ENCODE measurements around the gene SNX5.

Gene SNX5

GRCh38 chr20:17992847-17993513, 24.4 kb upstream of the SNX5 start:
- DNase-seq (ENCODE audit: low spot score), result no peak

GRCh38 chr20:17992224-17992637, 23.6 kb upstream of the SNX5 start:
- DNase-seq (ENCODE audit: low spot score), result no peak

- no peak for DNase-seq (ENCODE audit: low spot score)
These were observed 21.8 kb upstream of the SNX5 start for GRCh38 chr20:17990278-17990972.

- no peak for DNase-seq (ENCODE audit: low spot score)
These were observed 19.4 kb upstream of the SNX5 start for GRCh38 chr20:17987988-17988387.

- no peak for DNase-seq (ENCODE audit: low spot score)
These were observed 16.9 kb upstream of the SNX5 start for GRCh38 chr20:17985388-17986018.

GRCh38 chr20:17976305-17976704, 7.7 kb upstream of the SNX5 start:
- no peak for DNase-seq (ENCODE audit: low spot score)

GRCh38 chr20:17972121-17972520, 3.5 kb upstream of the SNX5 start:
- DNase-seq (ENCODE audit: low spot score), result no peak

GRCh38 chr20:17971300-17972013, 2.9 kb upstream of the SNX5 start:
- DNase-seq (ENCODE audit: low spot score), result peak; percentile 67

- DNase-seq (ENCODE audit: low spot score), result peak; percentile 57
These were observed 1.4 kb upstream of the SNX5 start for GRCh38 chr20:17969884-17970409.

GRCh38 chr20:17969278-17969883, 787 bp upstream of the SNX5 start:
- DNase-seq (ENCODE audit: low spot score), result peak; percentile 31

GRCh38 chr20:17967521-17968365, 851 bp downstream of the SNX5 start:
- peak; percentile 52 for DNase-seq (ENCODE audit: low spot score)

GRCh38 chr20:17966432-17967310, 1.9 kb downstream of the SNX5 start:
- peak; percentile 54 for DNase-seq (ENCODE audit: low spot score)

- DNase-seq (ENCODE audit: low spot score), result no peak
These were observed 3.4 kb downstream of the SNX5 start for GRCh38 chr20:17965042-17965697.

- no peak for DNase-seq (ENCODE audit: low spot score)
These were observed 4.0 kb downstream of the SNX5 start for GRCh38 chr20:17964632-17965031.

- DNase-seq (ENCODE audit: low spot score), result no peak
These were observed 4.5 kb downstream of the SNX5 start for GRCh38 chr20:17964073-17964472.

- no peak for DNase-seq (ENCODE audit: low spot score)
These were observed 5.3 kb downstream of the SNX5 start for GRCh38 chr20:17963114-17963897.

GRCh38 chr20:17961587-17961940, 7.0 kb downstream of the SNX5 start:
- DNase-seq (ENCODE audit: low spot score), result no peak

GRCh38 chr20:17960927-17961586, 7.5 kb downstream of the SNX5 start:
- DNase-seq (ENCODE audit: low spot score), result peak; percentile 38

All from GM03348 (cell line).